ENCODE data around the gene GTF3C2.

The GTF3C2 gene

DNA sequence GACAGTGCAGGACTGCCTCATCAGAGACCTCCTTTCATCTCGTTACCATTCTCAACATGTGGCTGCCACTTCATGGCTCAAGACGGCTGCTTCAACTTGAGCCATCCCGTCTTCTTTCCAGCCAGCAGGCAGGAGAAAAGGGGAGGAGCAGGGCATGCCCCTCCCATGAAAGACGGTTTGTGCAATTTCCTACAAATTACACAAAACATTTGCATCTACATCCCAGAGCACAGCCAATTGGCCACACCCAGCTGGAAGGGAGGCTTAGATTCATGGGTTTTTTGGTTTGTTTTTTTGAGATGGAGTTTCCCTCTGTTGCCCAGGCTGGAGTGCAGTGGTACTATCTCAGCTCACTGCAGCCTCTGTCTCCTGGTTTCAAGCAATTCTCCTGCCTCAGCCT is 60.1 kb downstream of the GTF3C2 start:
- peak; percentile 49 for DNase-seq (ENCODE audit: low spot score)

DNA sequence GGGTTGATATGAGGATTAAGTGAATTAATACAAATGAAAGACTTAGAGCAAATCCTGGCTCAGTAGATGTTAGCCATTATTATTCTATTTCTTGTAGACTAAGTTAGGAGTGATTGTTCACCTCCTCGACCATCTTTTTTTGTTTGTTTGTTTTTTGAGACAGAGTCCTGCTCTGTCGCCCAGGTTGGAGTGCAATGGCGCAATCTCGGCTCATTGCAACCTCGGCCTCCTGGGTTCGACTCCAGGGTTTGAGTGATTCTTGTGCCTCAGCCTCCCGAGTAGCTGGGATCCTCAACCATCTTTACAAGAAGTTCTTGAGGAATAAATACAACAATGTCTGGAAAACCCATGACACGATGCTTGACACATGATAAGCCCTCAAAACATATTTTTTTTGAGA is 61.6 kb downstream of the GTF3C2 start:
- DNase-seq (ENCODE audit: low spot score): no peak

DNA sequence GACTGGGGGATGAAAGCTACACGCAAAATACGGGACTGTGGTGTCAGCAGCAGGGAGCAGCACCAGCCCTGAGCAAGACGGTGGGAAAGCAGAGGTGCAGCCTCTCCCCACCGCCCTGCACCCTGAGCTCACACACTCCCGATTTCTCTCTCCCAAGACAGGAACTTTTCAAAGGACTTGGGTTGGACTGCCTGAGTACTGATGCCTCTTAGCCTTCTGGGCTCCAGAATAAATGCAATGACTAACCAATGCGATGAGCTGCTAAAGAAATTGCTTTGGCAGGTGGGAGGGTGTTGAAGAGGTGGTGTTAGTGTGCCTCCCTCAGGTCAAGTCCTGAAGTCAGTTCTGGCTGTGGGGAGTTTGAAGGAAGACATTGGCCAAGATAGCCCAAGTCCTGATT is 64.7 kb downstream of the GTF3C2 start:
- no peak for DNase-seq (ENCODE audit: low spot score)

DNA sequence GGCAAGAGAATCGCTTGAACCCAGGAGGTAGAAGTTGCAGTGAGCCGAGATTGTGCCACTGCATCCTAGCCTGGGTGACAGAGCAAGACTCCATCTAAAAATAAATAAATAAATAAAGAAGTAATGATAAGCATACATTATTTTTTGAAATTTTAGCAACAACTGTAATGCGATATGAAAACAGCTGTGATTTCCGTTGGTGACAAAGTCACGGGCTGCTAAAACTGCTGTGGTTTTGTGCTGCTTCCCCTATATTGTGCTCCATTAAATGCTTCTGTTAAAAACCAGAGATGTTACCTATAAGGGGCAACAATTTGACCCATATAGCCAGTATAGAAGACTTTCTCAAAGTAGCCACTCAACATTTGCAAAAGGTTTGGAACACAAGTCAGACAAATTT is 66.0 kb downstream of the GTF3C2 start:
- DNase-seq (ENCODE audit: low spot score): no peak

DNA sequence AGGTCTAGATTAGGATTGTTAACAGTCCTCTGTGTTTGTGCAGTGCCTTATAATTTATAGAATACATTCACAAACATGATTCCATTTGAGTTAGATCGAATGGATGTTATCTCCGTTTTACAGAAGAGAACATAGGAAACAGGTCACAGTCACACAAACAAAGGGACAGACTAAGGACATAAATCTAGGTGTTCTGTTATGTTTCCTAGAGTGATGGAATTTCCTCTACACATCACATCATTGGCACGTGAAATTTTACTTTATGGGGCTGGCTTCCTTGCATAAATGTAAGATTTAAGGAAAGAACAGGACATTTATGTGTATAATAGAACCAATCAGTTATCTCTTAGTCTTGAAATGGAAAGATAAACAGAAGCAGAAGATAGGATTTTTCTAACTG is 68.0 kb downstream of the GTF3C2 start:
- no peak for DNase-seq (ENCODE audit: low spot score)

DNA sequence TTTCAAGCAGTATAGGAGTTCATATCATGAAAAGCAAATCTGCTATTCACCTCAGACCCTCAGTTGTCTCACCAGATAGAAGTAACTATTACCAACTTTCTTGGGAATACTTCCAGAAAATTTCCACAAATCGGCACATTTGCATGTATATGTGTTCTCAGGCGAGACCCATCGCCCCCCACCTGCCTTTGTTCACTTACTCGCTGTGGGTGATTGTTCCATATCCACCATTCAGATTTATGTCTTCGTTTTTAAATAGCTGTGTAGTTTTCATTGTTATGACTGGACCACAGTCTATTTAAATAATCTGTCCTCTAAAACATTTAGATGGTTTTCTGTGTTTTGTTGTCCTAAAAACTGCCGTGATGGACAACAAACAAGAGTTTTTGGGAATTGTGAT is 71.1 kb downstream of the GTF3C2 start:
- no peak for DNase-seq (ENCODE audit: low spot score)

DNA sequence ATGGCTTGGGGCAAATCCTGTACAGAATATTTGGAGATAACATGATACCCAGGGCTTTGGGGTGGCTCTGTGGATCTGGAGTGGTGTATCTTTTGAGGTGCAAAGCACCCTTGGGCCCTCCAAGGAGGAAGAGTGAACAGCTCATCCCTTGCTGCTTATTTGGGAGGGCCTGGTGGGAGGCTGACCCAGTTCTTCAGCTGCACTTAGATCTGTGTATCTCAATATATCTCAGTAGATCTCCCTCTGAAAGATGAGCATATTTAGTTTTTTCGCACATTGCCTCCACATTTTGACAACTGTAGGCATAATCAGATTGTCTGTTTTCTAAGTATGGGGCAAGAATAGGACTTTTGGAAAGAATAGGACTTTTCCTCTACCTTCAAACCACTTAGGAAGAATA is 71.6 kb downstream of the GTF3C2 start:
- no peak for DNase-seq (ENCODE audit: low spot score)

DNA sequence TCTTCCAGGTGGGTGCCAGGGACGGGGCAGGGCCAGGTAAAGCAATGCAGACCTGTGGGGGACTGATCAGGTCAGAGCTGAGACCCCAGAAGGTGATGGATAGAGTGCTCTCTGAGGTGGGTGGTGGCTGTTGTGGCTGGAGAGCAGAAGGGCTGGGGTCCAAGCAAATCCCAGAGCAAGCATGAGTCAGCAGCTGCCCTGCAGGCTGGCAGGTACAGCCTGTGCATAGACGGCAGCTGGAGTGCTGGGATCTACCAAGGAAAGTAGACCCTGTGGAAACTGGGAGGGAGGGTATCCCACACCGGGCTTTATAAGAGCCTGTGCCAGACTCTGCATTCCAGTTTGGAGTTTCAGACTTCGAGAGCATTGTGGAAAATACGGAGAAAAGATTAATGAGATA is 73.7 kb downstream of the GTF3C2 start:
- DNase-seq (ENCODE audit: low spot score): no peak

DNA sequence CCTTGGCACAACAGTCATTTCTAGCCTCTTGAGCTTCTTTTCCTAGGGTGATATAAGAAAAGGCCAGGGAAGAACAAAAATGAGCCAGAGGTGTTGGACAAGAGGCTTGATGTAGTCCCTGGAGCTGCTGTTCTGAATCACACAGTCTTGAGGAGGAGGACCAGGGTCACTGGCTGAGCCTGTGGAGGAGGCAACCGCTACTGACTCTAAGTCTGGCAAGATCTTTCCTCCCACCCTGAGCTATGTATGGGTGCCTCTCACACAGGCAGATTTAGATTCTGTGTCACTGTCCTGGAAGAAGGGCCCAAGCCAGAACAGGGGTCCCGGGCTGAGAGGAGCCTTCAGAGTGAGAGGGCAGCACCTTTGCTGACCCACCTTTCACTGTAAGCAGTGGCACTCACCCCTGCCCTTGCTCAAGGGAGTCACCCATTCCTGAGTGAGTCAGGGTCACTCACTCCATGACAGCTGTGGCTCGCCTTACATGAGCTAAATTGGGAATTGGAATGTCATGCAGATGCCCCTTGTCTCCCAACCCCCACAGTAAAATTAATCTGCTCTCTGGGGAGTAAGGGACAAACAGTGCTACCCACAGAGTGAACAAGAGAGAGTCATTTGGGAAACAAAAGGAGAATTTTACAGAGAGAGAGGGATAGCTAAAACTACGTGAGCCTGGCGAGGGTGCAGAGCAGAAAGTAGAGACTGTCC is 74.6 kb downstream of the GTF3C2 start, which contains the start of gene TRIM54:
Gene TRIM54, plus strand, starts transcription at position 575 of the 705 bp plus-strand sequence. CDS start 303 bp downstream, outside the sequence.
- DNase-seq (ENCODE audit: low spot score): no peak

DNA sequence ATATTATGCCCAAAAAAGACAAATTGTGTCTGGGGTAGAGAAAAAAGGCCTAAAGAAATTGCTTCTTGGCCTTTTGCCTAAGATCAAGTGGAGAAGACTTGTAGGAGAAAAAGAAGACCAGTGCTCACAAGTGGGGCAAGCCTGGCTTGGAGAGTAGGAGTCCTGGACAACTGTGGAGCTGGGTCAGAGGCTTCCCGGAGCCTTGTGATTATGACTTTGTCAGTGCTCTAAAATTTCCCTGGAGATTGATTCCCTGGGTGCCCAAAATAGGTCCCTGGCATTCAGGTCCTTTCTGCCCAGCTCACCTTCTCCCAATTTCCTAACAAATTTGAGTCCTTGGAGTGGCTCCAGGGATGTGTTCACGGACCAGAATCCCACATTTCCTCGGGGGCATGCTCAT is 75.1 kb downstream of the GTF3C2 start:
- no peak for DNase-seq (ENCODE audit: low spot score)

DNA sequence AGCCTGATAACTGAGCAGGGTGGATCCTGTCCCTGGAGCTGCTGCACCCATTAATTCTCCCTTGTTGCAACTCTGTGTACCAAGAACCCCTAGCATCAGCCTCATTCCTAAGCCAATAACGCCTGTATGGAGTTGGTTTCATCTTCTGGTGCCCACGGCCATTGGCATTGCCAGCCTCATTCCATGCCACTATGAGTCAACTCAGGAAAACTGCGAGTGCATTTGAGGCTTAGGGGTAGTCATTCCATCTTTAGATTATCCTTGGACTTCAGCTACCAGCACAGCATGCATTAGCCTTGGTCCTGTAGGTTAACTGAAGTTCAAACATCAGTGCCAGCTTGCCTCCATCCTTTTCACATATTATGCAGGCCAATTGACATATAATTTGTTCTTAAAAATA is 75.7 kb downstream of the GTF3C2 start:
- DNase-seq (ENCODE audit: low spot score): no peak

DNA sequence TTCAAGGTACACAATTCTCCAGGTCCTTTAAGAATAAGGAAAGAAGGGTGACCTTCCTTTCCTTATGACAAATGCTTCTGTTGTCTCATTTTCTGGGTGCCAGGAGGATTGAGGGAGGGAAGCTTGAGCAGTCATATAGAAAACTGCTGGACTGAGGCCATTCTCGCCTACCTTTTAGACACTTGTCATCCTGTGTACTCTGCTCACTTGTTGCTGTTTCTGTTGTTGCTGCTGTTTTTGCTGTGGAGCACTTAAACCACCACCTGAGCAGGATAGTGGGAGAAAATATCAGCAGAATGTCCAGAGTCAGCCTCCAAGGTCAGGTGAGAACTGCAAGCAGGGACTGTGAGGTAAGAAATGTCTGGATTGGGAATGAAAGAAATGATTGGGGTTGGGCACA is 78.6 kb downstream of the GTF3C2 start:
- no peak for DNase-seq (ENCODE audit: low spot score)
